ENCODE data around the gene WSCD2.

GRCh38 chr12:108099073-108099472 is 30.0 kb upstream of the WSCD2 start:
- peak; percentile 29 for TF ChIP-seq CTCF (IDR thresholded peaks at IDR 0.05; ENCODE audit: borderline replicate concordance, extremely low read depth, low read length, poor library complexity, severe bottlenecking)
- no peak for TF ChIP-seq EZH2 (IDR thresholded peaks at IDR 0.05; ENCODE audit: borderline replicate concordance, low read depth, low read length, severe bottlenecking)
